Measurements from ENCODE around the gene PALD1.

DNA sequence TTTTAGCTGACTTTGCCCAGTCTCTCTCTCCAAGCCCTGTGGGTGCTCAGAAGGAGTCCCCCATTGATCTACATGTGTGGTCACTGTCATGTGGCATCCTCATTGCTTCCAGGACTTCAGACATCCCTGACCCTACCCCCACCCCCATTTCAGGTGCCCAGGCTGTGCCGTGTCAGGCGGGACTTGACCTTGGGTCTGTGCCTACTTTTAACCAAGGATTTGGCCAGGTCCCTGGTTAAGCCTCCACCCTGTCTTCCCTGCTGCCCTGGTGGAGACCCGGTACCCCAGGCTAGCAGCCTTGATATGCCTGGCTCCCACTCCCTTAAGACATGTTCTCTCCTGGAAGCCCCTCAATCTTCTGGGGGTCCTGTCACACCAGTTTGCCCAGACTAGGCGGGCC lies 92.7 kb downstream of the PALD1 start:
- no peak for TF ChIP-seq FOXM1 (IDR thresholded peaks at IDR 0.05; ENCODE audit: borderline replicate concordance)
- TF ChIP-seq L3MBTL2 (conservative IDR thresholded peaks at IDR 0.05), result no peak
- TF ChIP-seq SP1 (IDR thresholded peaks at IDR 0.05), result no peak
- TF ChIP-seq BHLHE40 (IDR thresholded peaks at IDR 0.05; ENCODE audit: borderline replicate concordance), result no peak
- TF ChIP-seq FOXK2 (IDR thresholded peaks at IDR 0.05), result no peak
- TF ChIP-seq NFRKB (IDR thresholded peaks at IDR 0.05), result no peak
- TF ChIP-seq ARNT (IDR thresholded peaks at IDR 0.05), result no peak
- TF ChIP-seq SUZ12 (IDR thresholded peaks at IDR 0.05), result no peak

Data from HEK293T (cell line).